Measurements from ENCODE around the gene ACO2.
"Not testable (repeated sequence)": the region's sequence is repeated elsewhere in the genome, so short reads cannot be mapped to it uniquely, and the experiment has no call there.

ACO2 gene

GRCh38 chr22:41543854-41544670, 75.1 kb downstream of the ACO2 start, which contains the start of gene POLR3H:
Gene POLR3H, minus strand, starts transcription at chr22:41544470. Its CDS starts 369 bp downstream, at chr22:41544101.
- peaks cover 15% of the 10 kb centered on the region for H3K4me1 ChIP-seq (ENCODE audit: control insufficient read depth, insufficient read depth, low read length)
- H3K36me3 ChIP-seq (ENCODE audit: control insufficient read depth, insufficient read depth, low read length) = no peaks in the 10 kb centered on the region
- peak within 1 kb of the TSS; percentile 82 for H3K9ac ChIP-seq (ENCODE audit: low read length)
- peak within 1 kb of the TSS; percentile 80 for H3K4me3 ChIP-seq (ENCODE audit: low read length)
- H3K27me3 ChIP-seq (ENCODE audit: control insufficient read depth, insufficient read depth, low read length) = no peaks in the 10 kb centered on the region
- no peaks in the 10 kb centered on the region for H3K9me3 ChIP-seq (ENCODE audit: control insufficient read depth, low read length)

- Histone ChIP-seq H3K4me3 (ENCODE audit: low read length) (peak overlapping the region; percentile 80), H3K9ac (ENCODE audit: low read length) (no peak overlapping the region), H3K27me3 (ENCODE audit: control insufficient read depth, insufficient read depth, low read length) (no peaks in the 10 kb centered on the region)
These were observed 76.0 kb downstream of the ACO2 start for GRCh38 chr22:41544671-41545476.

GRCh38 chr22:41548830-41549211, 79.9 kb downstream of the ACO2 start:
- Histone ChIP-seq H3K36me3 (ENCODE audit: control insufficient read depth, insufficient read depth, low read length) (no peaks in the 10 kb centered on the region), H3K9me3 (ENCODE audit: control insufficient read depth, low read length) (no peaks in the 10 kb centered on the region), H3K4me1 (ENCODE audit: control insufficient read depth, insufficient read depth, low read length) (peaks cover under 1% of the 10 kb centered on the region), H3K9ac (ENCODE audit: low read length) (no peak overlapping the region), H3K27me3 (ENCODE audit: control insufficient read depth, insufficient read depth, low read length) (no peaks in the 10 kb centered on the region), H3K4me3 (ENCODE audit: low read length) (no peak overlapping the region)

More at GRCh38 chr22:41544671-41545476, 76.0 kb downstream of the ACO2 start:
- H3K9me3 ChIP-seq (ENCODE audit: control insufficient read depth, low read length) = no peaks in the 10 kb centered on the region
- no peaks in the 10 kb centered on the region for H3K36me3 ChIP-seq (ENCODE audit: control insufficient read depth, insufficient read depth, low read length)
- peaks cover 15% of the 10 kb centered on the region for H3K4me1 ChIP-seq (ENCODE audit: control insufficient read depth, insufficient read depth, low read length)

- H3K36me3 ChIP-seq (ENCODE audit: control insufficient read depth, insufficient read depth, low read length) = no peaks in the 10 kb centered on the region
- H3K27me3 ChIP-seq (ENCODE audit: control insufficient read depth, insufficient read depth, low read length) = no peaks in the 10 kb centered on the region
- H3K4me3 ChIP-seq (ENCODE audit: low read length) = no peak overlapping the region
- H3K9me3 ChIP-seq (ENCODE audit: control insufficient read depth, low read length) = no peaks in the 10 kb centered on the region
- H3K9ac ChIP-seq (ENCODE audit: low read length) = no peak overlapping the region
- H3K4me1 ChIP-seq (ENCODE audit: control insufficient read depth, insufficient read depth, low read length) = no peaks in the 10 kb centered on the region
These were observed 82.1 kb downstream of the ACO2 start for GRCh38 chr22:41550952-41551491.

GRCh38 chr22:41551877-41552582, 83.1 kb downstream of the ACO2 start:
- Histone ChIP-seq H3K4me1 (ENCODE audit: control insufficient read depth, insufficient read depth, low read length) (peaks cover 2% of the 10 kb centered on the region), H3K9ac (ENCODE audit: low read length) (no peak overlapping the region), H3K9me3 (ENCODE audit: control insufficient read depth, low read length) (no peaks in the 10 kb centered on the region), H3K4me3 (ENCODE audit: low read length) (no peak overlapping the region), H3K27me3 (ENCODE audit: control insufficient read depth, insufficient read depth, low read length) (no peaks in the 10 kb centered on the region), H3K36me3 (ENCODE audit: control insufficient read depth, insufficient read depth, low read length) (no peaks in the 10 kb centered on the region)

- no peak overlapping the region for H3K4me3 ChIP-seq (ENCODE audit: low read length)
- H3K36me3 ChIP-seq (ENCODE audit: control insufficient read depth, insufficient read depth, low read length) = no peaks in the 10 kb centered on the region
- H3K4me1 ChIP-seq (ENCODE audit: control insufficient read depth, insufficient read depth, low read length) = peaks cover 9% of the 10 kb centered on the region
- no peak overlapping the region for H3K9ac ChIP-seq (ENCODE audit: low read length)
- no peaks in the 10 kb centered on the region for H3K9me3 ChIP-seq (ENCODE audit: control insufficient read depth, low read length)
- no peaks in the 10 kb centered on the region for H3K27me3 ChIP-seq (ENCODE audit: control insufficient read depth, insufficient read depth, low read length)
These were observed 86.5 kb downstream of the ACO2 start for GRCh38 chr22:41555325-41555982.

GRCh38 chr22:41556561-41556960, 87.6 kb downstream of the ACO2 start:
- Histone ChIP-seq H3K4me1 (ENCODE audit: control insufficient read depth, insufficient read depth, low read length) (peaks cover 9% of the 10 kb centered on the region), H3K36me3 (ENCODE audit: control insufficient read depth, insufficient read depth, low read length) (no peaks in the 10 kb centered on the region), H3K9me3 (ENCODE audit: control insufficient read depth, low read length) (no peaks in the 10 kb centered on the region), H3K4me3 (ENCODE audit: low read length) (no peak overlapping the region), H3K27me3 (ENCODE audit: control insufficient read depth, insufficient read depth, low read length) (peaks cover 1% of the 10 kb centered on the region), H3K9ac (ENCODE audit: low read length) (no peak overlapping the region)

- H3K4me1 ChIP-seq (ENCODE audit: control insufficient read depth, insufficient read depth, low read length) = peaks cover 9% of the 10 kb centered on the region
- H3K9ac ChIP-seq (ENCODE audit: low read length) = no peak overlapping the region
- H3K27me3 ChIP-seq (ENCODE audit: control insufficient read depth, insufficient read depth, low read length) = peaks cover 3% of the 10 kb centered on the region
- H3K4me3 ChIP-seq (ENCODE audit: low read length) = no peak overlapping the region
- H3K9me3 ChIP-seq (ENCODE audit: control insufficient read depth, low read length) = no peaks in the 10 kb centered on the region
- H3K36me3 ChIP-seq (ENCODE audit: control insufficient read depth, insufficient read depth, low read length) = no peaks in the 10 kb centered on the region
These were observed 88.7 kb downstream of the ACO2 start for GRCh38 chr22:41557401-41558240.

- H3K4me1 ChIP-seq (ENCODE audit: control insufficient read depth, insufficient read depth, low read length); H3K36me3 ChIP-seq (ENCODE audit: control insufficient read depth, insufficient read depth, low read length); H3K4me3 ChIP-seq (ENCODE audit: low read length); H3K9ac ChIP-seq (ENCODE audit: low read length); H3K9me3 ChIP-seq (ENCODE audit: control insufficient read depth, low read length); H3K27me3 ChIP-seq (ENCODE audit: control insufficient read depth, insufficient read depth, low read length): not testable (repeated sequence)
These were observed 89.3 kb downstream of the ACO2 start for GRCh38 chr22:41558241-41558630.

GRCh38 chr22:41560095-41560471, 91.2 kb downstream of the ACO2 start:
- Histone ChIP-seq H3K9me3 (ENCODE audit: control insufficient read depth, low read length) (no peaks in the 10 kb centered on the region), H3K36me3 (ENCODE audit: control insufficient read depth, insufficient read depth, low read length) (no peaks in the 10 kb centered on the region), H3K4me1 (ENCODE audit: control insufficient read depth, insufficient read depth, low read length) (peaks cover 9% of the 10 kb centered on the region), H3K27me3 (ENCODE audit: control insufficient read depth, insufficient read depth, low read length) (peaks cover 3% of the 10 kb centered on the region), H3K9ac (ENCODE audit: low read length) (no peak overlapping the region), H3K4me3 (ENCODE audit: low read length) (no peak overlapping the region)

- H3K27me3 ChIP-seq (ENCODE audit: control insufficient read depth, insufficient read depth, low read length) = peaks cover 3% of the 10 kb centered on the region
- H3K4me1 ChIP-seq (ENCODE audit: control insufficient read depth, insufficient read depth, low read length) = peaks cover 9% of the 10 kb centered on the region
- no peak overlapping the region for H3K4me3 ChIP-seq (ENCODE audit: low read length)
- H3K9me3 ChIP-seq (ENCODE audit: control insufficient read depth, low read length) = no peaks in the 10 kb centered on the region
- peak overlapping the region; percentile 47 for H3K9ac ChIP-seq (ENCODE audit: low read length)
- H3K36me3 ChIP-seq (ENCODE audit: control insufficient read depth, insufficient read depth, low read length) = no peaks in the 10 kb centered on the region
These were observed 92.4 kb downstream of the ACO2 start for GRCh38 chr22:41561335-41561734.
